Ecto neural progenitor cell (in vitro differentiated cells): ENCODE results near the gene C17orf50.

Experiments used
- DNase-seq: peaks from one replicate; pipeline ENCODE4 v3.0.0-alpha.2; 2018; ENCODE audit warnings: low spot score

Gene C17orf50

DNA sequence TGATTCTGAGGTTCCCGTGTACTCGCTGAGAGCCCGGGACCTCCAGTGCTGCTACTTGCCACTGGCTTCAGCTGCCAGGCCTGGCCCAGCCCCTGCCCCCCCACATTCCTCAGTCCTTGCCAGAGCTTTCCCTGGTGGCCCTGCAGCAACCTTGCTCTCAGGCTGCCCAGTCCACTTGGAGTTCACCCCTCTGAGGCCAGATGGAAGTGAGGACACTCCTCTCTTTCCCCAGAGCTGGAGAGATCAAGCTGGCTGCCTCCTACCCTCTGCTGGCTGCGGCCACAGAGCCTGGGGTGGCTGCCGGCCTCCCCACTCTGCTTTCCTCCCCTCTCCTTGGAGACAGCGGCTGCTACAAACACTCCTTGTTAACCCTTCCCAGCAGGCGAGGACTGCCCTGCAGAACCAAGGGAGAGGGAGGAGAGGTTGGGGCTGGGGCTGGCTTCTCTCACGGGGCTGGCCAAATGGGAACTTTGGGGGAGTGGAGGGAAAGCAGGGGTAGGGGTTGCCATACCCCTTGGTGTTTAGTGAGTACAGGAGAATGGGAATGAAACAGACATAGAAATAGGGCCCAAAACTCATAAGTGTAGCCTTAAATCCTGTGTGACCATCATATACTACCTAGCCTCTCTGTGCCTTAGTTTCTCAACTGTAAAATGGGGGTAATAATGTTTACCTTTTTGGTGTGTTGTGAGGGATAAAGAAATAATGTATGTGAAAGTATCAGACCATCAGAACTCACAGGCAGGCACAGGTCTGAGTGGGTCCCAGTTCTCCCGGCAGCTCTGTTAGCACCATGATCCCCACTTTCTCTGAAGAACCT is 7.5 kb upstream of the C17orf50 start, which contains the start of gene GAS2L2:
Gene GAS2L2 (minus strand): TSS at position 295 of the 820 bp plus-strand sequence. CDS start 389 bp downstream, outside the sequence.
- no peak for DNase-seq

DNA sequence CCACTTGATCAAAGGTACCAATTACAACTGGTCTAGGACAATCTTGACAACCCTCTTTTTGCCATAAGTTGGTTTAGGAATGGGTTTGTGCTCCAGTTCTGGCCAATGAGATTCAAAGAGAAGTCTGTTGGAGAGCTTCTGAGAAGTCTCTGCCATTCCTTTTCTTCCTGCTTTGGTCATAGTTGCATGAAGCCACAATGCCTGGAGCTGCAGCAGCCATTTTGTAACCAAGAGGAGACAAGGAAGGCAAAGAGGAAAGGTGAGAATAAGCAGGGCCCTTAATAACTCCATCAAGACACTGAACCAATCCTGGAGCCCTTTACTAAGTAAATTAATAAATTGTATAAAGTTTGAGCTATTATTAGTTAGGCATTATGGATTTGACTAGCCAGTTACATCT is 3.4 kb upstream of the C17orf50 start:
- no peak for DNase-seq

DNA sequence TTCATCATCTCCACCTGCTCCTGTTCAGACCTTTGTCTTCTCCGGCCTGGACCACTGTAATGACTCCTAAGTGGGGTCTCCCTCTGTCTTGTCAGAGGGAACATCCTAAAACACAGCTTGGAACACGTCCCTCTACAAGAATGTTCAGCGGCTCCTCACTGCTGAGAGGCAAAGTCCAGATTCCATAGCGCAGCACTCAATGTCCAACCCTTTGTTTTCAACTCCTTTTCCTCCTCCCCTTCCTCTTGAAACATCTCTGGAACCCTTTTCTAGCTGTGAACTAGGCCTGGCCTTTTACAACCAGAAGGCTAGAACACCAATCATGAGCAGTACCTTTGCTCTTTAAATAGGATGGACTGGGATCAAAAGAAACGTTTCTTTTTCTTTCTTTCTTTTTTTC is 914 bp downstream of the C17orf50 start:
- DNase-seq: no peak

DNA sequence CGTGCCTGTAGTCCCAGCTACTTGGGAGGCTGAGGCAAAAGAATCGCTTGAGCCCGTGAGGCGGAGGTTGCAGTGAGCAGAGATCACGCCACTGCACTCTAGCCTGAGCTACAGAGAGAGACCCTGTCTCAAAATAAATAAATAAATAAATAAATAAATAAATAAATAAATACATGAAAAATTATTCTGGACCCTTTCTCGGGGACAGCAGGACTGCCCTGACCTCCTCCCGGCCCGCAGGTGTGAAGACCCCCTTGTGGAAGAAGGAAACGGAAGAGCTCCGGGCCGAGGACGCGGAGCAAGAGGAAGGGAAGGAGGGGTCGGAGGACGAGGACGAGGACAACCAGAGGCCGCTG is 3.1 kb downstream of the C17orf50 start:
- no peak for DNase-seq

DNA sequence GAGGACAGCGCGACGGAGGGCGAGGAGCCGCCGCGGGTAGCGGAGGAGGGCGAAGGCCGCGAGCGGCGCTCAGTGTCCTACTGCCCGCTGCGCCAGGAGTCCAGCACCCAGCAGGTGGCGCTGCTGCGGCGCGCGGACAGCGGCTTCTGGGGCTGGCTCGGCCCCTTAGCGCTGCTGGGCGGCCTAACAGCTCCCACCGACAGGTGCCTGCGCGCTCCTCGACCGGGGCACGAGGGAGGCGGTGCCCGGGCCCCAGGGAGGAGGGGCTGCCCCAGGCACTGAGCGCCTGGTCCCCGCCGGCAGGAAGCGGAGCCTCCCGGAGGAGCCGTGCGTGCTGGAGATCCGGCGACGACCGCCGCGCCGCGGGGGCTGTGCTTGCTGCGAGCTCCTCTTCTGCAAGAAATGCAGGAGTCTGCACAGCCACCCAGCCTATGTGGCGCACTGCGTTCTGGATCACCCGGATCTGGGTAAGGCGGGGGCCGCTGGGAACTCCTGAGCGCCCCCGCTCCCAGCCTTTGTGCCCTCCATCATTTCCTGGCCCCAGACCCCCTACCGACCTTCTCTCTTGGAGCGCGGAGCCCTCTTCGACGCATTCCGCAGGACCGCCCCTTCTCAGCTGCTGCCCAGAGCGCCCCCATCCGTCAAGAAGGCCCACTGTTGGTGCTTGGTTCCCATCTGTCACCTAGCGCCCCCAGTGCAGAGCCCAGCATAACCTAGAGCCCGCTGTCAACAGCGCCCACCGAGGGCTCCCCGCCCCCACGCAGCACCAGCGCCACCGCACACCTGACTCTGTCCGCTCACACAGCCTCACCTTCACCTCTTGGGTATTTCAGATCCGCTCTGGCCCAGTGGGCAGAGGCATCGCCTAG is 3.7 kb downstream of the C17orf50 start:
- peak; percentile 98 for DNase-seq

DNA sequence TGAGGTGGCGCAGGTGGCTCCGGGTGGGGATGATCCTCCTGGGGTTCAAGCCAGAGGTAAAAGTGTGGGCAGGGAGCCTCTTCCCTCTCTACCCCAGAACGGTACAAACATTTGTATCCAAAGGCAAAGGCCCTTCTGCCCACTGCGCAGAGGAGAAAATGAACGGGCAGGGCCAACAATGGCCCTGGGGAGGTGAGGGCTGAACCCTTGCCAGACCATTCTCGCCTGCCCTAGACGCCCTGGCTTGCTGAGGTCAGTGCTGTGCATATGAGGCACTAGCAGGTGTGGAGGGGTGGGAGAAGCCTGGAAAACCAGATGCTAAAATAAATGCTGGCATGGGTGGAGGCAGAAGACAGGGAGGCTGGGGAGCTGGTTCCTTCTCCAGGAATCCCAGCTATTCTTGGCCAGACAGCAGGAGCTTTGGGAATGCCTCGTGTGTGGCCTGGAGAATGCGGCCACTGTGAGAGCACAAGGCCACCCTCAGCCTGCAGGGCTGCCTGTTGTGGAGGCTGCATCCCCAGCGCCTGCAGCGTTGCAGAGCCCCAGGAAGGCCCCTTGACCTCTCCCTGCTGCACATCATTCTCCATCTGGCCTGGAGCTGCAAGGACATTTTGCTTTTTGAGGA is 4.5 kb downstream of the C17orf50 start:
- DNase-seq: no peak

DNA sequence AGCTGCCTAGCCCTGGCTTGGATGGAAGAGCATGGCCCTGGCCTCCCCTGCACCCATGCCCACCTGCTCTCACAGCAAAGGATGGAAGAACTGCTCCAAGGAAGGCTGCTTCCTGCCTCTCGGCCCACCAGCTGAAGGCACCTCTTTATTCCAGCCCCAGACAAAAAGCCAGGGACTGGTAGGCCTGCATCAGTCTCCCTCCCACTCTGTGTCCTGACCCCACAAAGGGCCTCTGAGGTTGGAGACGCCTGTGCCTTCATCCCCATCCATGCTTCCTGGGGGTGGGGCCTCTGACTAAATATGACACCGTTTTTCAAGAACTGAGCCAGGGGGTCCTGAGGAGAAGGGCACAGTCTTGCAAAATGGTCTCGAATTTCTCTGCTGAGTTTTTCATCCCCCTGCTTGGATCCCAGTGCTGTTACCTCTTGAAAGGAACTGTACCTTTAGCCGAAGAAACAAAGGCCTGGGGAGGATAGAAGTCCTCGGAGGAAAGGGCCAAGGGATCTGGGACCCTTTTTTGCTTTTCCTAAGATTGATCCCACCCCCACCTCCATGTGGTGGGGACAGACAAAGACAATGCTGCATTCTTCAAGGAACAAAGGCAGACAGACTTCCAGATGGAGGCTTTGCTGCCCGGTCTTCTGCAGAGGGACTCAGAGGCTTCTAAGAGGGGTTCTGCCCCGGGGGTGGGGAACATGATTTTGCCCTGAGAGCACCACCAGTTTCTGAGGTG is 5.2 kb downstream of the C17orf50 start:
- DNase-seq: no peak

DNA sequence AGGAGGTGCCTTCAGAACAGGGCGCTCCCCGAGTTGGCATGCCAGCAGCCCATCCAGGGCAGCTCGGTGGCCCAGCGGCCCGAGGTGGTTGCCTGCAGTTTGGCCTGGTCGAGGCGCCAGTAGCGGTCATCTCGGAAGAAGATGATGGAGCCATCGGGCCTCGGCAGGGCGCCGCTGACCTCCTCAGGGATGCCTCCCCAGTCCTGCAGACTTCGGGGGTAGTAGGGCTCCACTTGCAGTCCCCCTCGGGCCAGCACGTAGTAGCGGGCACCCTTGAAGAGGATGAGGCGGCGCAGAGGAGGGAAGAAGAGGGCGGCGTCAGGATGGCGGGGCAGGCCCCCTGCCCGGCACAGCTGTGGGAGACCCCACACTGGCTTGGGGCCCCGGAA is 5.8 kb downstream of the C17orf50 start:
- no peak for DNase-seq

DNA sequence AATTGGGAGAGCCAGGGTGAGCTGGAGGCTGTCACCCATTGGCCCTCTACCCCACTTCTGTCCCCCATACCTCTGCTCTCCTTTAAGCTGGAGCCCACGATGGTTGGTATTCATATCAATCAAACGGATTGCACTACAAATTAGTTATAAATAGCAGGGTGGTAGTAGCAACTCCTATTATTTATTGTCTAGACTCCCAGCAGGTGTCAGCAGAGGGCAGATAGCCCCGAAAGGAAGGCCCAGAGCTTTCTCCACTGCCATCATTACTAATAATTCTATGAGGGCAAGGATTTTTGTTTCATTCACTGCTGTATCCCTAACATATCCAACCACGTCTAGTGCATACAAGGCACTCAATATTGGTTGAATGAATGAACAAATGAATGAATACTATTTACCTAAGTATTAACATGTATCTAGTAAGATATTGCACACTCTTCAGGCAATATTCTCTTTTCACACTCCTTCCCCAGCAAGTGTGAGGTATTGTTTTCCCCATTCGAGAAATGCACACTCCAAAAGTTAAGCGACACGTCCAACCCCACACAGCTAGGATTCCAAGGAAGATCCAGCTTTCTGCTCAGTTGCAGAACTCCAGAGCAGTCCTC is 6.3 kb downstream of the C17orf50 start:
- no peak for DNase-seq

DNA sequence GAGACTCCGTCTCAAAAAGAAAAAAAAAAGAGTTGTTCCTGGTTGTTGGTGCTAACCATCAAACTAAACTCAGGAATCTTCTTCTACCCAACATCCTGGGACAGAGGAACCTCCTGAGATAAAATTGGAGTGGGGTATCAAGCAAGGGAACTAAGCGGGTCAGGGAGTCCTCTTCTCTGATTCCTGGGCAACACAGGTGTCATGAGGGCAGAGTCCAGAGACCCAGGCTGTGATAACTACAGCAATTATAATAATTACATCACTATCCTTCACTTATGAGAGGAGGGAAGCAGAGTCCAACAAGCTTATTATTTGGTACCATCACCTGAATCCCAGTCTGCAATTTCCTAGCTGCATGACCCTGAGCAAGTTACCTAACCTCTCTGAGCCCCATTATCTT is 8.1 kb downstream of the C17orf50 start:
- no peak for DNase-seq

DNA sequence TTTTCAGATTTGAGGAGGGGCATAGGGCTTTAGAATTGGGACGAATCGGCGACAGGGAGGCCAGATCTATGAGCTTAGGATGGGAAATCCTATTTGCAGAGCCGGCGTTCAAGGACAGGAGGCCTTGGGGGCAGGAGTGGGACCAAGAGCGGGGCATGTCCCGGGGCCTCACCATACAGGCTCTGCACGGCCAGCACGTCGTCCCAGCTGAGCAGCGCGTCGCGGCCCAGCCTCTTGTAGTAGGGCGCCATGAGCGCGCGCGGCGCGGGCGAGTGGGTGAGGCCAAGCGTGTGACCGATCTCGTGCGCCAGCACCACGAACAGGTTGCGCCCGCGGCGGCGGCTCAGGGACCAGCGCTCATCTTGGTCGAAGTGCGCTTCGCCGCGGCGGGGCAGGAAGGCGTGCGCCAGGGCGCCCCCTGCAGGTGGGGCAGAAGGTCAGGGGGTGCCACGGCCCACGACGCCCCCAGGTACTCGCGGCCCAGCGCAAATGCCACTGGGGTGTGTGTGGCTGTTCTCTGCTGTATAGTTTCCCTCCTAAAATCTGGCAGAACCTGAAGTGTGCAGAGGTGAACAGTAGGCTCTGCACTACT is 9.3 kb downstream of the C17orf50 start:
- DNase-seq: no peak

DNA sequence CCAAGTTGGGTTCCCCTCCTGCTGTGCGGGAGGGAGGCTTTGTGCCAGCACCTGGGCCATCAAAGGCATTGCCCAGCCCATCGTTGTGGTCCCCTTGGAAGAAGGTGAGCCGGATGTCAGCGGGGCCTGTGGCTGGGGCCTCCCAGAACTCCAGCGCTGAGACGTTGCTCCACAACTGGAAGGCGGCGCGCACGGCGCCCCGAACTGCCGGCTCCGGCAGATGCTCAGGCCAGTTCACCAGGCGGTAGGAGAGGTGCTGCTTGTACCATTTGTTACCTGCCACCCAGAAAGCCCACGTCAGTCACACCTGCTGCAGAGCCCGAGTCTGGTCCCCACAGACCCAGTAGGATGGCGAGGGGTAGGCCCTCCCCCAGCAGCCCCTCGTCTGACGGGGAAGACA is 12.4 kb downstream of the C17orf50 start:
- no peak for DNase-seq

DNA sequence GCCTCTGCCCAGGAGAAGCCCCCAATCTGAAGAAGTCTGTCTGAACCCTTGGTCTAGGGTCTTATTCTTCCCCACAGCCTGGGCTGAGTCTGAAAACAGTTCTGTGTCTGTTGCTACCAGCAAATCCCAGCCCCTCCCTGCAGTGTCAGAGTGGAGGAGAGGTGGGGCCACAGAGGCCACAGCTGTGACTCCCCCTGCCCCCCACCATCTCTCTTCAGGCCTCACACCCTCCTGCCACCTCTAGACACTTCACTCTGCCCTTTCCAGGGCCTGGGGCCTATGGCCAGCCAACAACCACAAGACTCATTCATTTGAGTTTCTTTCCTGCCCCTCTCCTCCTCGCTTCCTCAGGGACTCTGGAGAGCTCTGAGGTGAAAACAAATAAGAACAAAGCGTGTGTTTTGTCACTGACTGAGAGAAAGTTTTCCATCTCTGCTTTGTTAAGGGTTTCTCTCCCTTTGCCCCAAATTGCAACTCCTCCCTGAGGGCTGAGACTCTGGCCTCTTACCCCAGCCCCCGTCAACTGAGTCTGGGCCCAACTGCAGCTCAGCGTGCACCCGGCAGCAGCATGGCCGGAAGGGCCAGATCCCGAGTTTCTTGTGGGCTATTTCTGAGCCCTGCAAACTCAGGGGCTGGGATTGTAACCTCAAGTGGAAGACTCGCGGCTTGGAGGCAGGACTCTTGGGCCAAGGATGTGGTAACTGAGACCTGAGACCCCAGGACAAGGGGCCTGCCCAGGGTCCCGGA is 13.2 kb downstream of the C17orf50 start:
- DNase-seq: no peak

DNA sequence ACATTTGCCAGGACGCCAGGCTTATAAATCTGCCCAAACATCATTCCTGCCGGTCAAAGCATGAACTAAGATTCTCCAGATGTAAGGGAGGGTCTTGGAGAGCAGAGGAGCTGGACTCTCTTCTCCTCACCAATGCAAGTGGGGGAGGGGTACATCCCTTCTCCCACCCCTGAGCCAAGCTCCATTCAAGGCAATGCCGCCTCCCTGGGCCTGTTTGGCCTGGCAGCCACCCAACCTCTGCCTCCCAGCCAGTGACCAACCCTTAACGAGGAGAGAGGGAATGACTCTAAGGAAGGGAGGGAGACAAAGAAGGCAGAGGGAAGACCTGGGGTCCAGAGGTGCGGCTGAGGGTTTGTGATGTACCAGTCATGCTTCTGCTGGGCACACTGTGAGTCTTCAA is 13.8 kb downstream of the C17orf50 start:
- no peak for DNase-seq

DNA sequence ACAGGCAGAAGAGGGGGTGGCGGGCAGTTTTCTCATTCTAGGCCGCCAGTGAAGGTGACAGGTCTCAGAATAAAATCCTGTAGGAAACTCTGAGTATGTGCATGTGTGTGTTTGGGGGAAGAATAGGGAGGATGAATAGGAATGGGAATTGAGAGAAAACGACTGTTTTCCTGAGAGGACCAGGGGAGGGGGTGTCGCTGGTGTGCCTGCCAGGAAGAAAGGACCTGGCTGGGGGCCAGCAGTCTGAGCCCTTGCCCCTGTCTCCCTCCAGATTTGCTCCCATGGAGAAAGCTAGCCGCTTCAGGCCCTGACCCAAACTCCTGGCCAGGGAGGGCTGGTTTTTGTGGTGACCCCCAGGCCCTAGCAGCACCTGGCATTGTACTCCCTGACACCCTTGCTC is 14.4 kb downstream of the C17orf50 start:
- no peak for DNase-seq

DNA sequence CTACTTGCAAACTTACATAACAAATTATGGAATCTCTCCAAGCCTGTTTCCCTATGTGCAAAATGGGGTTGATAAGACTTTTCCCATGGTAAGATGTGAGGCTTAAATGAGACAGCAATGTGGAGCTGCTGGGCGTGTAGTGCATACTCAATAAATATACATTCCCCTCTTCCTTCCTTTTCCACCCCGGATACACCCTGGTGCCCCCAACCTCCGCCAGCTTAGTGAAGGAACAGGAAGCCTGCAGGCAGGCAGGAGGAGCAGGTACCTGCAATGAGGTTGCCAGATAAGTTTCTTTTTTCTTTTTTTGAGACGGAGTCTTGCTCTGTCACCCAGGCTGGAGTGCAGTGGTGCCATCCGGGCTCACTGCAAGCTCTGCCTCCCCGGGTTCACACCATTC is 14.9 kb downstream of the C17orf50 start:
- no peak for DNase-seq

DNA sequence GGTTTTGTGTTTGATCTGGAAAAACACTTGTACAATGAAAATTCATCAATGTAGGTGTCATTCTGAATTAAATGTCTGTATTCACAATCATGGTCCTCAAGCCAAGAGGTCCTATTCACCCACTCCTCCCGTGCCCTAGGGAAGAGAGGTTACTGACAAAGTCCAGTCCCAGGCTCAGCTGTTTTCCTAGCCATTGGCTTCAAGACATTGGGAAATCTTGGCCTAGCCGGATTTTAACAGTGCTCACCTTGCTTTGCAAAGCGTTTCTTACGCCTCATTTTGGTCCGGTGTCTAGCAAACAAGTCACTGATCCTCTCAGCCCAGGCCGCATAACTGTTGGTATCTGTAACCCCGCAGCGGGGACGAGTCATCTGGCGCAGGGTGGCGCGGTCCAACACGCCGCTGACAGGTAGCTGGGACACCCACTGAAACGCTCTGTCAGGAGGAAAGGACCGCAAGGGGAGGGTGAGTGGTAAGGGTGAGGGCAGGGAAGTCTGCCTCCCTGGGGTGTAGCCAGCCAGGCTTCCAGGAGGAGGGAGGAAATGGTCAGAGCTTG is 18.0 kb downstream of the C17orf50 start:
- DNase-seq: no peak

DNA sequence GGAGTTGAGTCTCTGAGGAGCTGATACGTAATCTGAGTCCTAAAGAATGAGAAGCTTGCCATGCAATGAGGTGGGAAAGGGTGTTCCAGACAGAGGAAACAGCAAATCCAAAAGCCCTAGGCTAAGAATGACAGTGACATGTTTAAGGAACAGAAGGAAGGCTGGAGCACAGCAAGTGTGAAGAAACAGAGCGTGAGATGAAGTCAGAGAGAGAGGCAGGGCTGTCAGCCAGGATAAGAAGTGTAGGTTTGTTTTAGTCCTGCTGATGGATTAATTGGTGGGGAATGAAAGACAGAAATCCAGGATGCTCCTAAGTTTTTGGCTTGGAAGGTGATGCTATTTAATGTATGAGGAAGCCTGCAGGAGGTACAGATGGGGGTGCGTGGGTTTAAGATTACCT is 20.3 kb downstream of the C17orf50 start:
- no peak for DNase-seq

DNA sequence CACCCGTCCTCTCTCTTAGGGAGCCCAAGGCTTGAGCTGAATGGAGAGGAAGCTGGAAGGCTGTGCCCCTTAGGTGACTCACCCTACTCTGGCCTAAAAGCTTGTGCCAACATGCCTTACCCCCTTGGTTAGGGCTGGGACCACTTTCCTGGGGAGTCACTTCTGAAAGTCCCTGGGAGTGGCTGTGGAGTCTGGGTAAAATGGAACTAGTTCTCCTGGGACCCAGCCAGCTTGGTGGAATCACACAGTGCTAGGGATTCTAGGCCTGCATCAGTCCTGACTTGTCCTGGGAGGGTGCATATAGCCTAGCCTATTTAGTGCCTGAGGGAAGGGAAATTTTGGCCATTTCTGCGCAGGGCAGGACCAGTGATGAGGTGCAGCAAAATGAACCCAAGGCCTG is 24.2 kb downstream of the C17orf50 start:
- DNase-seq: no peak

DNA sequence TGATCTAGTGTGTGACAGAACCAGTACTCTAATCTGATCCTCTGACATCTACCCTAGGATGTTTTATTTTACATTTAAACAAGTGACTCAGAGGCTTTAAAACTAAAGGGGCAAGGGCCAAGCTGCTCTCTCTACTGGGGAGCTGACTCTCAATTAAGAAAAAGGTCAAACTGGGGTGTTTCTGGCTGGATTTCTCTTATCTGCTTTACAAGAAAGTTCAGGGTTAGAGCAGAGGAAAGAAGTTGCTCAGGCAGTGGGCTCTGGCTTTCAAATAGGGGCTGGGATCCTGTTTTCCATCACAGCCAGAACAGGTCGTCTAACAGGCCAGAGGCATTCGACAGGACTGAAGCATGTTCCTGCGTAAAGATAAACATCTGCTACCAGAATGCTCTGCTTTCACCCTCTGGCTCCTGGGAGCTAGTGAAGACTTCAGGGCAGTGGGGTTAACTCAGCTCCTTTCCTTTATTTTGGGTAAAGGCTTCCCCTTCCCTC is 26.3 kb downstream of the C17orf50 start:
- DNase-seq: no peak
